Mucosa of rectum (tissue), 2 donors: ENCODE measurements around the gene LILRB3.

Experiments used
- H3K27ac ChIP-seq, 2 donors: one replicate each; pipeline ENCODE4 v1.7.0; 2013; ENCODE audit warnings: inconsistent platforms in 2 of 2, low read depth in 2 of 2, low read length in 2 of 2
- H3K27me3 ChIP-seq, 2 donors: one replicate each; pipeline ENCODE4 v1.7.0; 2013; ENCODE audit warnings: low read length in 2 of 2; ENCODE audit not compliant: control insufficient read depth in 2 of 2, insufficient read depth in 2 of 2
- H3K36me3 ChIP-seq, 2 donors: one replicate each; pipeline ENCODE4 v1.7.0; 2013; ENCODE audit warnings: low read length in 2 of 2; ENCODE audit not compliant: control insufficient read depth in 2 of 2, insufficient read depth in 2 of 2
- H3K4me1 ChIP-seq, 2 donors: one replicate each; pipeline ENCODE4 v1.7.0; 2013; ENCODE audit warnings: low read length in 2 of 2, mild to moderate bottlenecking in 1 of 2; ENCODE audit not compliant: control insufficient read depth in 2 of 2, insufficient read depth in 2 of 2
- H3K4me3 ChIP-seq, 2 donors: one replicate each; pipeline ENCODE4 v1.7.0; 2013; ENCODE audit warnings: low read length in 2 of 2
- H3K9ac ChIP-seq, 2 donors: one replicate each; pipeline ENCODE4 v1.7.0; 2013; ENCODE audit warnings: low read length in 2 of 2, low read depth in 1 of 2, mild to moderate bottlenecking in 1 of 2
- H3K9me3 ChIP-seq, 2 donors: one replicate each; pipeline ENCODE4 v1.7.0; 2013; ENCODE audit warnings: low read length in 2 of 2; ENCODE audit not compliant: control insufficient read depth in 2 of 2
- donor health status: healthy.
- donor health status: Normal muscosa, but diverticular disease.

LILRB3 gene

GRCh38 chr19:54169149-54169740, 53.6 kb downstream of the LILRB3 start:
- H3K36me3 ChIP-seq = no peaks in the 10 kb centered on the region
- H3K9me3 ChIP-seq = no peaks in the 10 kb centered on the region
- no peaks in the 10 kb centered on the region for H3K27me3 ChIP-seq
- no peak overlapping the region for H3K4me3 ChIP-seq
- H3K27ac ChIP-seq = no peak overlapping the region
- H3K9ac ChIP-seq = no peak overlapping the region
- H3K4me1 ChIP-seq = peaks cover 9 to 19% of the 10 kb centered on the region in 2 donors

GRCh38 chr19:54168174-54168917, 54.5 kb downstream of the LILRB3 start:
- no peak overlapping the region for H3K9ac ChIP-seq
- H3K4me1 ChIP-seq = peaks cover 13 to 19% of the 10 kb centered on the region in 2 donors
- no peaks in the 10 kb centered on the region for H3K9me3 ChIP-seq
- no peaks in the 10 kb centered on the region for H3K36me3 ChIP-seq
- H3K27ac ChIP-seq = no peak overlapping the region
- H3K4me3 ChIP-seq = no peak overlapping the region
- no peaks in the 10 kb centered on the region for H3K27me3 ChIP-seq
